Myocyte (in vitro differentiated cells): ENCODE measurements around the gene TNKS1BP1. TPM values are rescaled to one million over a fixed set of nuclear protein-coding genes. Genes with fewer than 3 reads are reported as not detected.

Experiments used
- DNase-seq: peaks from one replicate; pipeline ENCODE4 v3.0.0-alpha.2; 2012; ENCODE audit warnings: low read depth
- total RNA-seq: library from RNA; depleted of rRNA; stranded (reverse); fragments of >200 nt; gene quantifications from 2 replicates; pipeline ENCODE4 v1.2.3, GENCODE V29; 2014

TNKS1BP1 gene
- total RNA-seq, 1 donor from 2014 or later = 75.6 TPM

DNA sequence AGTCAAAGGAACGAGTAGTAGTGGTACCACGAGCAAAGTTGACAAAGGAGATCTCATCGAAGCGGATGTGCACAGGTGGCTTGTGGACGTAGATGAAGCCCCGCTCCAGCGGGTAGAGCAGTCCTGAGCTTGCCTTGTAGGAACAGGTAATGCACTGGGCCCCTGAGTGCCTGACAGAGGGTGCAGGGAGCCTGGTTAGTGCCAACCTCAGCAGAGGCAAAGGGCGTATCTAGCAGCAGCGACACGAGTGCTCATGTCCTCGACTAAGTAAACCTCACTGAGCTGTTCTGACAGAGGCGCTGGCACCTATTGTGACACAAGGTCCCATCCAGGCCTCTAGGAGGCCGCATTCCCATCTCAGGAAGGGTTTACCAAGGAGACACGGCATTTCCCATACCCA, 7.0 kb upstream of the TNKS1BP1 start:
- DNase-seq = no peak

DNA sequence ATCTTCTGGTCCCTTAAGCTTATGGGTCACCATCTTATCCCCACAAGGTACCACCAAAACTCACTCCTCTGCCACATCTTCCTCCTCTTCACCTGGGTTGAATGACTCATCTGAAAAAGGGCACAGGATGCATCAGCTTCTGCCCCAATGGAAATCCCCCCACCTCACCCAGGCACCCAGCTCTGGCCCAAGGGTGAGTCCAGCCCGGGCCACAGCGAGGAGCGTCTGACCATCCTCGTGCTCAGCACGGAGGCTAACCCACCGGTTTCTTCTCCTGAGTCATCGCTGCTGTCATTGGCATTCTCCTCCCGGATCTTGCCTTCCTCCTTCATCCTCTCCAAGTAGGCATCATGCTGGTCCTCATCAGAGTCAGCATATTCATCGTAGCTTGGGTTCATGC, 5.3 kb upstream of the TNKS1BP1 start:
- no peak for DNase-seq

DNA sequence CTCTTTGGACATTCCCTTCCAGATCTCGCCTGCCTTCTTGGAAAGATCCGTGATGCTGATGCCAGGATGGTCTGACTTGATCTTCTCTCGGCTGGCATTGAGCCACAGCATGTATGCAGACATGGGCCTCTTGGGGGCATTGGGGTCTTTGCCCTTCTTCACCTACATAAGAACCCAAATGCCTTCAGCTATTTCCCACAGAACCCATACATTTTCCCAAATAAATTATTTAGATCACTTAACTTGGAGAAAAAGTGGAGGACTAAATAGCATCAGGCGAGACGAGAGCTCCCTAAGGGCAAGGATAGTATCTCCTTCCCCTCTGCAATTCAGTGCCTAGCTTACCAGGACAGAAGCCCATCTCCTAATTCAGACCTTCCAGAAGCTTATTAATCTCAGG, 3.0 kb upstream of the TNKS1BP1 start:
- DNase-seq = no peak

DNA sequence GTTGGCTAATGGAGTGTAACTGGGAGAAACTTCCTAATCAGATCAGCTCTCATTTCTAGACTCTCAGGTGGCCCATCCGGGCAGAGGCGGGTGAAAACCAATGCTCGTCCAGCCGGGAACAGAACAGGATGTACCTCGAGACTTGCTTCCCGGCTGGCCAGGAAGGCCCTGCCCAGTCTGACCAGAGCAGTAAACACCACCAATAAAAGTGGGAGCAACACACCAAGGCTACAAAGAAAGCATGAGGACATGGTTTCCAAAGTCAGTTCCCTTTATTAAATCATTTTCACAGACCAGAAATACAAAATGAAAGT, 940 bp upstream of the TNKS1BP1 start:
- DNase-seq = no peak

DNA sequence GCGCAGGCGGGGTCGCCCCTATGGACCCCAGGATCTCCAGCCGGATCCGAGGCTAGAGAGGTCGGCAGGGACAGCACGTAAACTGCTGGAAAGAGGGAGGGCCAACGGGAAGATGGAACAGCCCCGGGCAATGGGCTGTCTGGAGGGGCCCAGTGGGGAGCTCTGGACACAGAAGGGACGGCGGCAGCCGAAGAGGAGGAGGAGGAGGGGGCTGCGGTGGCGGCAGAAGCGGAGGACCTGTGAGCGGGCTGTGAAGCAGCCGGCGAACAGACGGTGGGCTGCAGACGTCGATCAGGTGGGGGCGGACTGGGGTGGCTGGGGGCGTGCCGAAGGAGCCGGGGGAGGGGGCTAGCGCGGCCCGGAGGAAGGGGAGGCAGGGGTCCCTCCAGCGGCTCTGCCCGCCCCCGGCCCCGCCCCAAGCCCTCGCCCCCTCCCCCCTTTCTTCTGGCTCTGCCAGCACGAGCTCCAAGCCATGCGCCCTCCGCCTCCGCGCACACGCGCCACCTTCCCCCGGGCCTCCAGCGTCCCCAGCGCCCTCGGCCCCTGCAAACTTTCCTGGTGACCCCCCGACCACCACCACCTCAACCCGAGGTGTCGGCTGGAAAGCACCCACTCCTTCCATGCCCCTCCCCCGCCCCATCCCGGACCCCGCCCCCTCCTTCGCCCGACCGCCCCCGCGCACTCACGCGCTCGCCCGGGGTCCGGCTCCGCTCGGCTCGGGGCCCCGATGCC, 432 bp downstream of the TNKS1BP1 start:
- peak; percentile 45 for DNase-seq

DNA sequence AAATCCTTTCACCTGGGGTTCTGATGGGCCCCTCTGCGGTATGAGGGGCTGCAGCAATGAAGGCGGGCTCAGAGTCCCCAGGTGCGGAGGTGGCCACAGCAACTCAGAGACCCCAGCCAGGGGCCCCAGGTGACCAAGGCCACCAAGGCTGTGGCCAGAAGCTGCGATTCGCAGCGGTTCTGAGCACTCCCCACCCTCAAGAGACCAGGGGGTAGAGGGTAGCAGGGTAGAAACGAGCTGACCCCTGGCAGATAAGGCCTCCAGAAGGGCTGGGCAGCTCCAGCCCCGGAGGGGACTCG, 948 bp downstream of the TNKS1BP1 start:
- no peak for DNase-seq

DNA sequence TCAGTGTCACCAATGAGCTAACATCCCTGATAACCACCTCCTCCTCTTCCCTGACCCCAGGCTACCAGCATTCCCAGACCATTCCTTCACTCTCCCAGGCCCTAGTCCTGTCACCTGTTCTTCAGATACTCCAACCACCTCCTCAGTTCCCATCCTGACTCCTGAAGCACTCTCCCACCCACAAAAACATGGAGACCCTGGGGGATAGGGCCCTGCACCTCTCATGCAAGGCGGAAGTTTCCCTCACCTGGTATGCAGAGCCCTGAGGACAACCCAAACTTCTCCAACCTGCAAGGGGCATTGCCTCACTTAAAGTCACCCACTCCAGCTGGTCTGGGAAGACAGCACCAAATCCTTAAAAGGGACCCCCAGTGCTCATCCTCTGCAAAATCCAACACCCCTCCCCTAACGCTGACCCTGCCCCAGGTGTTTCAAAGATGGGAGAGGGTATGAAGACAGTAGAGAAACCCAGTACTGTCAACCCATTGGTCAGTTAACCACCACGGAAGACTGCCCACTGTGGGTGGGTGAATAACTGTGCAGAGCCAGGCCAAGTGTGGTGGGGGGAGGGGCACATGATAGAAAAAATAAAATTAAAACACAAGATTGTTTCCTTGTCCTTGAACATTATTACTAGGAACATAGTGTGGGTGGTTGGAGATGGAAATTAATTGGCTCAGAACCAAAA, 1.4 kb downstream of the TNKS1BP1 start:
- DNase-seq = peak; percentile 46

DNA sequence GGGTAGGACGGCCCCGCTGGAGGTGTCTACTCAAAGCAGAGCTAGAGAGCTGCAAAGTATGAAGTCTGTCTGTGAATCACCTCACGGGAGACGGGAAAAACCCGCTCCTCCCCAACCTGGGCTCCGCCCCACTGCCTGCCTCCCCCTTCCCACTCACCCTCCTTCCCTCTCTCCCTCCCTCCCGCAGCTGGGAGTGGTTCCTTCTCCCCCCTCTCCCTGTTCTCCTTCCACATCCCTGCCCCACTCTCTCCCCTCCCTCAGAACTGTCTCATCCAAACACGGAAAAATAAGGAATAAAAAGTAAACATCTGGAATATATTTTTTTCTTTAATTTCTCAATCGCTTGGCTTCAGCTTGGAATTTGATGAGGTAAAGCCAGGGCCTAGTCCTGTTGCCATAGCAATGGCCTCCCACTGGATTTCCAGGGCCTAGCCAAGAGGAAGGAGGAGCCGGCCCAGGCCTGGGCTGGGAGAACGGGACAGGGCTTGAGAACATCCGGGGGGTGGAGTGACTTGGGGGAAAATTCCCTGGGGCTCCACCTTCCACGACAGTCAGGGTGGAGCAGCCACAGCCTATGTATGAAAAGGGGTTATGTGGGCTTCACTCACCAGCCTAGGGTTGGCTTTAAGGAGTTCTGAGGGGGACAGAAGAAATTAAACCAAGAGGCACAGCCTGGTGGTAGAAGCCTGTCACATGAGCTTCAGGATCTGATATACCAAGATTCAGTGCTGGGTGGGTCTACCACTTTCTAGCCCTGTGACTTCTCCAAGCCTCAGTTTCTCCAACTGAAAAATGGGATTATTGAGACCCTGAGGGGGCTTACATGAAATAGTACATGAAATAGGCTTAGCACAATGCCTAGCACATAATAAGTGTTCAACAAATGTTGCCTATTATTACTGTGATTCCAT, 2.2 kb downstream of the TNKS1BP1 start:
- DNase-seq = peak; percentile 90

DNA sequence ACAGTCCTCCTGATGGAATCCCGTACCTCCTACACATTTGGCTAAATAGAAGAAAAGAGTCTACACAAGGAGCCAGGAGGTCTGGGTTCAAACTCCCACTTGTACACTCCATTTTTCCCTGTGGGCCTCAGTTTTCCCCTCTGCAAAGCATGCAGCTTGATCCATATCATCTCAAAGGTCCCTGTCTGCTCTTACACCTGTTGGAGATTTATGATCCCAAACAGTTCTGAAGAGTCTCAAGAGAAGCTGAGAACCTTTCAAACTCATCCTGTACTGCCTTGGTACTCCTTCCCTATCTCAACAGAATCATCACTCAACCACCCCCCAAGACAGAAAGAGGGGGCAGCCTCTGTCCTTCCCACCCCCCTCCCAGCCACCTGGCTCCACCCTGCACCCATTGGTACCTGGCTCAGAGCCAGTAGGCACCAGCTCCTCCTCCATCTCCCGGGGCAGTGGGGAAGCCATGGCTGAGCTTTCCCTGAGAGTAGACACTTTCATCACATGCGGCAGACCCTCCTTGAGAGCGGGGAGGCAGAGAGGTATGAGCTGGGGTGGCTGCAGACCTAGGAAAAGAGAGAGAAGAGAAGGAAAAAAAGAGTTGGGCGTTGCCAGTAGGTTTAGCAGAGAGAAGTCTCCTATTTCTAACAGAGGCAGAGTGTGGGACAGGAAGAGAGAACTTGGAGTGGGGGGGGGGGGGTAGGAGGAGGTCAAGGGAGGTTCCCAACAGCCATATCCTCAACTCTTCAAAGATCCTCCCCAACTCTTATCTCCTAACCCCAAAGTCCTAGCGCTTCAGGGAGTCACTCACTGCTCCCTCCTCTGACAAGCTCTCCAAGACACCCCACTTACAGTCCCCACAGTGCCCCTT, 3.1 kb downstream of the TNKS1BP1 start:
- no peak for DNase-seq

DNA sequence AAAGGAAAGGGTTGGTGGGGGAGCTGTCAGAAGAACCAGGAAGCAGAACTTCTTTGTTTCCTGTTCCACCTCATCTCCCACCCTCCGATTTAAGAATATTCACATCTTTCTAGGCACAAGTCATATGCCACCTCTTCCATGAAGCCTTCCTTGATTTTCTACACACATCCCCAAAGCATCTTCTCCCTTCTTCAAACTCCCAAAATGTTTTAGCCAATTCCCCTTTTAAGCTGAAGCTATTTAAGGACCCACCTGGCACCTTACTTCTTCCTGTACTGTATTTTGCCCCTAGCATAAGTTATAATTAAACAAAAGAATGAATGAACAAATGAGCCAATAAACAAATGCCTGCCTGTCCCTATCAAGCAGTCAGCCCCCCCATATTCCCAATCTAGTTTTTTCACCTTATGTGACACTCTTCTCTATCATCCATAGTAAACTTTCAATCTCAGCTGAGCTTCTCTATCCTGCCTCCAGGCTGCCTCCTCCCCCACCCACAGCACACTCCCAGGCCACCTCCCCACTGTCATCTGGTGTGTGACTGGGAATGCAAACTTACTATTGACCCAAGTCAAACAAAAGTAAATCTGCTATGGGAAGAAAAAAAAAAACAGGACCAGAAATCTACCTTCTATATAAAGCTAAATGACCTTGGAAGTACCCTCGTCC, 3.9 kb downstream of the TNKS1BP1 start:
- DNase-seq = no peak

DNA sequence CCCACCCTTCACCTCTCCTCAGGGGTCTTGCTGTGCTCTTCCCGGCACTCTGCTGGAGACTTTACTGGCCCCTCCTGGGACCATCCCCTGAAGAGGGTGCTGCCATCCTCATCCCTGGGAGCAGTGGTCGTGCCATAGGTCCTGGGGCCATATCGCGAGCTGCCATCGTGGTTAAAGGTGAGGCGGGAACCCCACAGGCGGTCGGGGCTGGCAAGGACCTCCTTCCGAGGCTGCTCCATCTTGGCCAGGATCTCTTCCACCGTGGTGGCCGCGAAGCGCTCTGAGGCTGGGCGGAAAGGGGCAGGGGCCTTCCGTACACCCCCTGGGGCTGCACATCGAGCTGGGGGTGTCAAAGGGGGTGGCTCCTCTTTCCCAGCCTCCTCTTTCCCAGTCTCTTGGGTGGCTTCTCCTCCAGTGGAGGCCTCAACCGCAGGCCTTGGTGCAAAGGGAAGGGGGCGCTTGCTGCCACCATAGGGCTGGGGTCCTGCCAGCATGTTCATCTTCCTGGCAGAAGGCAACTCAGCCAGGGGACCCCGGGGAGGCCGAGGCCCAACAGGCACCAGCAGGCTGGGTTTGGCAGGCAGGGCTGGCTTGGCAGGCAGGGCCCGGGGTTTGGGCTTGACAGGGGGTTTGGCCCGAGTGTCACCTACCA, 4.6 kb downstream of the TNKS1BP1 start:
- no peak for DNase-seq

DNA sequence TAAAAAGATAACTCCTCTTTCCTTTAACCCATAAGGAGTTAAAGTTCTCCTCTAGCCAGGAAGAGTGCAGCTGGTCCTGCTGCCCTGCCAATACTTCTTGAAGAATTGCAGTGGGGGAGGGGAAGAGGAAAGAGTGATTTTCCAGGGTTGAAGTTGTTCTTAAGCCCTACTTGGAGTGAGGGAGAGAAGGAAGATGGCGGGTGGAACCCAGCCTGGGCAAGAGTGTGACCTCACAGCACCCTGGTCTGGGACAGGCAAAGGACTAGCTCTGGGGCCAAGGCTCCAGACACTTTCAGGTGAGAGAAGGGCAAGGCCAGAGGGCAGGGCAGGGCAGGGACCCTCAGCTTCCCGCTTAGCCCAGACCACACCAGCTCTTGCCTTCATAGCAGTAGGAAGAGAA, 6.6 kb downstream of the TNKS1BP1 start:
- peak; percentile 71 for DNase-seq

DNA sequence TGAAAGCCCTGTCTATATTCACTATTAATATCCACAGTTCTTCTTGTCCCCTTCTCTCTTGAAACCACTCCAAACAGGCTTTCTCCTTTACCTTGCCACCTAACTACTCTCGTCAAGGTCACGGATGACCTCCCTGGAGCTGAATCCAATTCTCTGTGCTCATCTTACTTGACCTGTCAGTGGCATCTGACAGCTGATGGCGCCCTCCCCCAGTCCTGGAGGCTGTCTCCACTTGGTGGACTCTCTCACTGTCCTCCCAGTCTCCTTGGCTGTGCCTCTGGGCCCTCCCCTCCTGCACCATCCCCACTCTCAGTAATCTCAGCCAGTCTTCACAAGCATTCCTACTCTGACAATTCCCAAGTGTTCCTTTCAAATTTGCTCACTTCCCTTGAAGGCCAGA, 8.7 kb downstream of the TNKS1BP1 start:
- peak; percentile 48 for DNase-seq

DNA sequence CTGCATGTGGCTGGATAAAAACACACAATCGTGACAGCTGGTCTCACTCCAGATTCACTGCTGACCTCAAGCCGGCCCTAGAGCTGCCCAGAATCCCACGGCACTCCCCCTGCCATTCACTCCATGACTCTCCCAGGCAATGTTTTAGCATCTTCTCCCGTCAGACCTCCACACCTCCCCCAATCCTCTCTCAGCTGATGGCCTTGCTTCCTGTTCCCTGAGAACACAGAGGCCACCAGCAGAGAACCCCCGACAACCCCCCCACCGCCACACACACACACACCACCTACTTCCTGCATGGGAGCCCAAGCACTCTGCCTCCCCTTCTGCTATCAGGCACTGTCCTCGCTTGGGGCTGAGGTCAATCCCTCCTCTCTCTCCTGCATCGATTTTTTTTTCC, 9.3 kb downstream of the TNKS1BP1 start:
- peak; percentile 83 for DNase-seq

DNA sequence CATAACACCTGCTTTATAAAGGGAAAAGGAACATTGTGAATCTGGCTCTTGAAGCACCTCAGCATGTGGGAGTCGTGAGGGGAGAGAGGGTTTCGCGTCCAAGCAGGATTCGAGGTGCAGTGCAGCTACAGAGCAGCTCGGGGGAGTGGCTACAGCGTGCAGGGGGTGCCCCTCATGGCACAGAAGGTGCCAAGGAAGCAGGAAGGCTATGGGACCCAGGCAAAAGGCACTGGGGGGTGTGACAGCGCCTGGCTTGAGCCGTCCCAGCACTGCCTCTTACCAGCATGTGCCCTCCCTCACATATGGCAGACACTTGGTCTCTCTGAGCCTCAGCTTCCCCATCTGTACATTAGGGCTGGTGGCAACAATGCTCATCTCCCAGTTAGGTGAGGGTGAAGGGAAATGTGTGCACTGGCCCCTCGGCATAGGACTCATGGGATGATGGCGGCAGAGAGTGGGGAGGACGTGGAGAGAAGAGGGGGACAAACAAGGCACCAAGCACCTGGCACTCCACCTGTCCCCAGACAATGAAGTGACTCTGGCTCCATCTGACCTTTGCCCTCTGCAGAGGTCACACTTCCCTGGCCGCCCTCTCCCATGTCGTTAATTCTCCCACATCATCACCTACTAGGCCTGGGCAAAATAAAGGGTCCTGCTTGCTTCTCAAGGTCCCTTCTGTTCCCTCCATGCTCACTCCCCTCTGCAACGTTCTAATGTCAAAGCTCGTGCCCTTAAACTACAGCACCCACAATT, 10.4 kb downstream of the TNKS1BP1 start:
- no peak for DNase-seq

DNA sequence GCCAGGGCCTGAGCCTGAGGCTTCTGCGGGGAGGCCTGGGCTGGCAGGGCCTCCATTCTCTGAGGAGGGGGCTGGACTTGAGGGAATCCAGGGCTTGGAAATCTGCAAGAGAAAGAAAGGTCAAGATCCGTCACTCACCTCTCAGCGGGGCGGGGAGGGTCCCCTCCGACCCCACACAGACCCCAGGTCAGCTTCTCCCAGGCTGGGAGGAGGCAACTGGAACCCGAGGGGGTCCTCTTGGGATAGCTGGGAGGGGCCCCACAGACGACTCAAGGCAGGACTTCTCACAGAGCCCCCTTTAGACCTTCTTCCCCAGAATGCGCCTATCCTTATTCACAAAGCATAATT, 11.0 kb downstream of the TNKS1BP1 start:
- no peak for DNase-seq

DNA sequence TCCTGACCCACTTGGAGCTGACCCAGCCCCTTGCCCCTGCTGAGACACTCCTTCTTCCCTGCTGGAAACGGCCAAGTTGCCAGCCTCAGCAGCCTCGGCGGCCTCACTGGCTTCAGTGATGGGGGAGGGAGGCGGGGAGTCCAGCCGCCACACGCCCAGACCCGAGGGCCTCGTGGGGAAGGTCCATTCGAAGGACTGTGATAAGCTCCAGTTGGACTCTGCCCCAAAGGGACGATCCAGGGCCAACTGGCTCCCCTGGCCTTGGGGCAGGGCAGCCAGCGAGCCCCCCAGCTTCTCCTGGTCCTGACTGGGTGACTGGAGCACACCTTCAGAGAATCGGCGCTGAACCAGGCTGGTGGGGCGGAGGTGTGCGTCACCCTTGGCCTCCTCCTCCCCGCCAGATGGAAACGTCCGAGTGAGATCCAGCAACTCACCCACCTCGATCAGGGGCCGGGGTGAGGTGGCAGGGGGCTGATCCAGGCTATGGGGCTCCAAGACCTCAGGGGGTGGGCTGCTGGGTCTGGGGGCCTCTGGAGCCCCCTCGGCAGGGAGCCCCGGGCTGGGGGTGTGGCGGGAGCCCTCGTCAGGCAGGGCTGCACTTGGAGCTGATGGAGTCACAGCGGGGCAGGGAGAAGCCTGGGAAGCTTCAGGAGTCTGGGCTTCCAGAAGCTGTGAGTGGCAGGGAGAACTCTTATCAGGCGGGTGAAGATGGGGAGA, 11.5 kb downstream of the TNKS1BP1 start:
- DNase-seq = no peak

DNA sequence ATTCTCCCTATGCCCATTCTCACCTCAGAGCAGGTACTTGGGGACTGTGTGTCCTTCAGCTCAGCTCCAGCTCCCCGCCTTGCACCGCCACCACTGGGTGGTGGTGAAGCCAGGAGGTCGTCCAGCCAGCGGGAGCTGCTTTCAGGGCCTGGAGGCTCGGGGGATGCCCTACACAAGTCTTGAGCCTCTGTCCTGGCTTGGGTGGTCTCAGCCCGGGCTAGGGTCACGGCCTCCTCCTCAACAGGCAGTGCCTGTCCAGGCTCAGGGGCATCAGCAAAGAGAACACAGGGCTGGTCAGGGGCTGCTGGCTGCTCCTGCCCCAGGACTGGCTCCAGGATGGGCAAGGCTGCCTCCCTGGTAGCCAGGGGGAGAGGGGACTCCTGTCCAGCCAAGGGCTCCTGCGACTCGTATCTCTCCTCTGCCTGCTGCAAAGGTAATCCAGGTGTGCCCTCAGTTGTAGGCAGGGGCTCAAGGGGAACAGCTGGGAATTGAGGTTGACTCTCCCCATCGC, 12.2 kb downstream of the TNKS1BP1 start:
- no peak for DNase-seq
